HTERT RPE-1 (cell line): ENCODE measurements around the gene GASK1A.

ENCODE experiments used
- in situ Hi-C: fragments of 300-500 bp; cut with MboI; formaldehyde crosslinking; loops from 4 replicates; pipeline ENCODE4 v1.14.3; 2020; ENCODE audit warnings: low sequenced_read_pairs

GASK1A gene

DNA sequence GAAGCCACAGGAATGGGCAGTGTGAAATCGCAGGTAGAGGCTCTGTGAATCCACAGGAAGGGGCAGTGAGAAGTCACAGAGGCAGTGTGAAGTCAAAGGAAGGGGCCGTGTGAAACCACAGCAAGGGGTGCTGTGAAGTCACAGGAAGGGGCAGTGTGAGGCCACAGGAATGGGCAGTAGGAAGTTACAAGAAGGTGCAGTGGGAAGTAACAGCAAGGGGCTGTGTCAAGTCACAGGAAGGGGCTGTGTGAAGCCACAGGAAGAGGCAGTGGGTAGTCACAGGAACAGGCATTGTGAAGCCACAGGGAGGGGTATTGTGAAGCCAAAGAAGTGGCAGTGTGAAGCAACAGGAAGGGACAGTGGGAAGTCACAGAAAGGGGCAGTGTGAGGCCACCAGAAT lies 34.1 kb downstream of the GASK1A start:
- in situ Hi-C loops, result no loop called here

- in situ Hi-C loops, result no loop called here
Measured at GRCh38 chr3:43013743-43014155, 34.6 kb downstream of the GASK1A start.

DNA sequence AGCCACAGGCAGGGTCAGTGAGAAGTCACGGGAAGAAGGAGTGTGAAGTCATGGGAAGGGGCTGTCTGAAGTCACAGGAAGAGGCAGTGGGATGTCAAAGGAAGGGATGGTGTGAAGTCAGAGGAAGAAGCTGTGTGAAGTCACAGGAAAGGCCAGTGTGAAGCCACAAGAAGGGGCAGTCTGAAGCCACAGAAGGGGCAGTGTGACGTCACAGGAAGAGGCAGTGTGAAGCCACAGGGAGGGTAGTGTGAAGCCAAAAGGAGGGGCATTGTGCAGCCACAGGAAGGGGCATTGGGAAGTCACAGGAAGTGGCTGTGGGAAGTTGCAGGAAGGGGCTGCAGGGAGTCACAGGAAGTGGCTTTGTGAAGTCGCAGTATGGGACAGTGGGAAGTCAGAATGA lies 35.1 kb downstream of the GASK1A start:
- in situ Hi-C loops, result no loop called here

DNA sequence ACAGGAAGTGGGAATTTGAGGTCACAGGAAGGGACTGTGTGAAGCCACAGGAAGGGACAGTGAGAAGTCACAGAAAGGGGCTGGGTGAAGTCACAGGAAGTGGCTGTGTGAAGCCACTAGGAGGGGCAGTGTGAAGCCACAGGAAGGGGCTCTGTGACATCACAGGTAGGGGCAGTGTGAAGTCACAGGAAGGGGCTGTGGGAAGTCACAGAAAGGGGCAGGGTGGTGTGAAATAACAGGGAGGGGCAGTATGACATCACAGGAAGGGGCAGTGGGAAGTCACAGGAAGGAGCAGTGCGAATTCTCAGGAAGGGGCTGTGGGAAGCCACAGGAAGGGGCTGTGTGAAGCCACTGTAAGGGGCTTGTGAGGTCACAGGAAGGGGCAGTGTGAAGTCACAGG lies 35.8 kb downstream of the GASK1A start:
- in situ Hi-C loops, result no loop called here

DNA sequence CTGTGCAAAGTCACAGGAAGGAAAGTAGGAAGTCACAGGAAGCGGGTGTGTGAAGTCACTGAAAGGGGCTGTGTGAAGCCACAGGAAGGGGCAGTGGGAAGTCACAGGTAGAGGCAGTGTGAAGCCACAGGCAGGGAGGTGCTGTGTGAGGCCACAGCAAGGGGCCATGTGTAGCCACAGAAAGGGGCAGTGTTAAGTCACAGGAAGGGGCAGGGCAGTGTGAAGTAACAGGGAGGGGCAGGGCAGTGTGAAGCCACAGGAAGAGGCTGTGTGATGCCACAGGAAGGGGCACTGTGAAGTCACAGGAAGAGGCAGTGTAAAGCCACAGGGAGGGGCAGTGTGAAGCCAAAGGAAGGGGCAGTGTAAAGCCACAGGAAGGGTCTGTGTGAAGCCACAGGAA lies 36.5 kb downstream of the GASK1A start:
- in situ Hi-C loops, result no loop called here

DNA sequence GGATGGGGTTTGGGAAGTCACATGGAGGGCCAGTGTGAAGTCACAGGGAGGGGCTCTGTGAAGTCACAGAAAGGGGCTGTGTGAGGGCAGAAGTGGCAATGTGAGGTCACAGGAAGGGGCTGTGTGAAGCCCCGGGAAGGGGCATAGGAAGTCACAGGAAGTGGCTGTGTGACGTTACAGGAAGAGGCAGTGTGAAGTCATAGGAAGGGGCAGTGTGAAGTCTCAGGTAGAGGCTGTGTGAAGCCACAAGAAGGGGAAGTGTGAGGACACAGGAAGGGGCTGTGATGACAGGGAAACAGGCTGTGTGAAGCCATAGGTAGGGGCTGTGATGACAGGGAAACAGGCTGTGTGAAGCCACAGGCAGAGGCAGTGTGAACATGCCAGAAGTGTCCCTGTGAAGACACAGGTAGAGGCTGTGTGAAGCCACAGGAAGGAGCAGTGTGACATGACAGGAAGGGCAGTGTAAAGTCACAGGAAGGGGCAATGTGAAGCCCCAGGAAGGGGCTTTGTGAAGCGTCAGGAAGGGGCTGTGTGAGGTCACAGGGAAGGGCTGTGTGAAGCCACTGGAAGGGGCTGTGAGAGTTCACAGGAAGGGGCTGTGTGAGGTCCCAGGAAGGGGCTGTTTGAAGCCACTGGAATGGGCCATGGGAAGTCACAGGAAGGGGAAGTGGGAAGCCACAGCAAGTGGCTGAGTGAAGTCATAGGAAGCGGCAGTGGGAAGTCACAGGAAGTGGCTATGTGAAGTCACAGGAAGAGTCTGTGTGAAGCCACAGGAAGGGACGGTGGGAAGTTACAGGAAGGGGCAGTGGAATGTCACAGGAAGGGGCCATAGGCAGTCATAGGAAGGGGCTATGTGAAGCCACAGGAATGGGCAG lies 37.1 kb downstream of the GASK1A start:
- in situ Hi-C loops, result no loop called here

- in situ Hi-C loops, result no loop called here
Measured at GRCh38 chr3:43017004-43017403, 37.9 kb downstream of the GASK1A start.

DNA sequence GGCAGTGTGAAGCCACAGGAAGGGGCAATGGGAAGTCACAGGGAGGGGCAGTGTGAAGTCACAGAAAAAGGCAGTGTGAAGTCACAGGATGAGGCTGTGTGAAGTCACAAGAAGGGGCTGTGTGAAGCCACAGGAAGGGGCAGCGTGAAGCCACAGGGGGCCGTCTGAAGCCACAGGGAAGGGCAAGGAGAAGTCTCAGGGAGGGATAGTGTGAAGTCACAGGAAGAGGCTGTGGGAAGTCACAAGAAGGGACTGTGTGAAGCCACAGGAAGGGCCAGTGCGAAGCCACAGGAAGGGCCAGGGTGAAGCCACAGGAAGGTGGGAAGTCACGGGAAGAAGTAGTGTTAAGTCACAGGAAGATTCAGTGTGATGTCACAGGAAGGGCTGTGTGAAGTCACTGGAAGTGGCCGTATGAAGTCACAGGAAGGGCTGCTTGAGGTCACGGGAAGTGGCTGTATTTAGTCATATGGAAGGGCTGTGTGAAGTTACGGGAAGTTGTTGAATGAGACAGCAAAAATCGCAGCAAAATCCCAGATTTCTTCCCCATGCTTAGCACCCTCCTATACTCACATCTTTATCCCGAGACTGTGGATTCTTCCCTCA lies 38.6 kb downstream of the GASK1A start:
- in situ Hi-C loops, result no loop called here

GRCh38 chr3:43018246-43018645 lies 39.1 kb downstream of the GASK1A start:
- in situ Hi-C loops, result no loop called here

GRCh38 chr3:43019006-43019809 lies 40.1 kb downstream of the GASK1A start:
- in situ Hi-C loops, result no loop called here

- in situ Hi-C loops, result no loop called here
Measured at GRCh38 chr3:43019826-43020225, 40.7 kb downstream of the GASK1A start.

DNA sequence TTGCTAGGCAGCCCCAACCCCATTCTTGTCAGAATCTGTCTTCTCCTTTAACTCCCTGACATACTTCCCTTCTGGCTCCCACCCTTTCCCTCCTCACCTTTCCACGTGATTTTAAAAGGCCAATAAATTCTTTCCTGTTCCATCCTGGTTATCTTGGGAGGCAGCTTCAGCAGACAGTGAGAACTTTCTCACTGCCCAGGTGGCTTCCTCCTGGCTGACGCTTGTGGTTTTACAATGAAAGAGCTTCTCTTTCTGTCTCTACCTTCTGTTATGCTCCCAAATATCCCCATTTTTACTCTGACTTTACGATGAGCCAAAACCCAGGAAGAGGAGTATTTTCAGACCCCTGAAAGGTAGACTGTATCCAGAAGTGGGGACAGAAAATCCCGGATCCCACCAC lies 42.1 kb downstream of the GASK1A start:
- in situ Hi-C loops, result no loop called here

GRCh38 chr3:43022121-43022520 lies 43.0 kb downstream of the GASK1A start:
- in situ Hi-C loops, result no loop called here

DNA sequence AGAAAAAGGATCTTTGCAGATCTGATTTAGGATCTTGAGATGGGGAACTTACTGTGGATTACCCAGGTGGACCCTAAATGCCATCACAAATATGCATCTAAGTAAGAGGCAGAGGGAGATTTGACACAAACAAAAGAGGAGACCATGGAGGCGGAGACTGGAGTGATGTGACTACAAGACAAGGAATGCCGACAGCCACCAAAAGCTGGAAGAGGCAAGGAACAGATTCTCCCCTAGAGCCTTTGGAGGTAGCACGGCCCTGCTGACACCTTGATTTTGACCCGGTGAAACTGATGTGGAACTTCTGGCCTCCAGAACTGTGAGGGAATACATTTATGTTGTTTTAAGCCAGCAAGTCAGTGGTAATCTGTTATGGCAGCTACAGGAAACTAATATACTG lies 44.0 kb downstream of the GASK1A start:
- in situ Hi-C loops, result no loop called here

DNA sequence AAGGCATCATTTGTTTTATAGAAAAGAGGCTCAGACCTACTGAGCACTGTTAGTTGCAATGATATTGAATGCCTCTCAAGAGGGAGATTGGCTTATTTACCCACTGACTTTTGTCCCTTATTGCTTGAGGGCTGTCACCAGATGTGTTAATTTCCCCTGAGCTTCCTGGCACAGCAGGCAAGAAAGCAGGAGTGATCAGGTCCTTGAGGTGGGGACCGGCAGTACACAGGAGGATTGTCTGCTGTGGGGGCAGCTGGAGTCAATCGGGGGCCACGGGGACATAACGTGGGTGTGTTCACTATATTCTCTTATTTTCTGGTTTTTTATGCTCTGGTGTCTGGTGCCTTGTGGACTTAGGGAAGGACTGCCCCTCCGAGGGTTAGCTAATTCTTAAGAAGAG lies 44.6 kb downstream of the GASK1A start:
- in situ Hi-C loops, result no loop called here

DNA sequence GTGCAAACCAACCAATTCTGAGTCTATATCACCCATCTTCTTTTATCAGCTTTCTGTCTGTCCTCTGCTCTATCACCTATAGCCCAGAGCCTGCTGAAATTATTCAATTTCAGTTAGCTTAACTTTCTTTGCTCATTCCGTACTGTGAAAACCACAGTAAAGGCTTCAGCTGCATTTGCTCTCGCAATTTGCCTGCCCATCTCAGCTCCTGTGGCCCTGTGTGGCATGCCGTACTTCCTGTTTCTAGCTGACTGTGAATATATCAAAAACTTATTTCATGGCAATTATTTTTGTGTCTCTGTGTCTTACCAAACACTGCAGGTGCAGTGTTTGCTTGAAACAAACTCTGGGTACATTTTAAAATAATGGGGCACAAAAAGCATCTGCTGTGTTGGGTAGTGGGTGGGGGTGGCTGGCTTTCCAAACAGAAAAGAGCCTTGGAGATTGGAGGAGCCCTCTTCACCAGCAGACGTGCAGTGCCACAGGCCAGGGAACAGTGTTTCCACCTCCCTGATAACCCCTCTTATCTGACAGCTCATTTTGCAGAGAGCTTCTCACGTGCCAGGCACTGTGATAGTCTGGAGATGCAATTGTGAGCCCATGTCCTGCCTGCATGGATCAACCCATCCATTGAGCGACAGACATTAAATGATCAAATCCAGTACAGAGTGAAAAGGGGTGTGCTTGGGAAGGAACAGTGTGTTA lies 45.2 kb downstream of the GASK1A start:
- in situ Hi-C loops, result no loop called here

- in situ Hi-C loops, result no loop called here
Measured at GRCh38 chr3:43025423-43025822, 46.3 kb downstream of the GASK1A start.

DNA sequence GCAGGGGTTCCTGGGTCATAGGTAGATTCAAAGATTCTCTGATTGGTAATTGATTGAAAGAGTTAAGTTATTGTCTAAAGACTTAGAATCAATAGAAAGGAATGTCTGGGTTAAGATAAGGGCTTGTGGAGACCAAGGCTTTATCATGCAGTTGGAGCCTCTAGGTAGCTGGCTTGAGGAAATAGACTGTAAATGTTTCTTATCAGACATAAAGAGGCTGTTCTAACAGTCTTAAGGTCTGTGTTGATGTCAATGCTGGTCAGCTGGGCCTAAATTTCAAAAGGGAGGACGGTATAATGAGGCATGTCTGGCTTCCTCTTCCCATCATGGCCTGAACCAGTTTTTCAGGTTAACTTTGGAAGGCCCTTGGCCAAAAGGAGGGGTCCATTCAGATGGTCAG lies 48.9 kb downstream of the GASK1A start:
- in situ Hi-C loops, result no loop called here

DNA sequence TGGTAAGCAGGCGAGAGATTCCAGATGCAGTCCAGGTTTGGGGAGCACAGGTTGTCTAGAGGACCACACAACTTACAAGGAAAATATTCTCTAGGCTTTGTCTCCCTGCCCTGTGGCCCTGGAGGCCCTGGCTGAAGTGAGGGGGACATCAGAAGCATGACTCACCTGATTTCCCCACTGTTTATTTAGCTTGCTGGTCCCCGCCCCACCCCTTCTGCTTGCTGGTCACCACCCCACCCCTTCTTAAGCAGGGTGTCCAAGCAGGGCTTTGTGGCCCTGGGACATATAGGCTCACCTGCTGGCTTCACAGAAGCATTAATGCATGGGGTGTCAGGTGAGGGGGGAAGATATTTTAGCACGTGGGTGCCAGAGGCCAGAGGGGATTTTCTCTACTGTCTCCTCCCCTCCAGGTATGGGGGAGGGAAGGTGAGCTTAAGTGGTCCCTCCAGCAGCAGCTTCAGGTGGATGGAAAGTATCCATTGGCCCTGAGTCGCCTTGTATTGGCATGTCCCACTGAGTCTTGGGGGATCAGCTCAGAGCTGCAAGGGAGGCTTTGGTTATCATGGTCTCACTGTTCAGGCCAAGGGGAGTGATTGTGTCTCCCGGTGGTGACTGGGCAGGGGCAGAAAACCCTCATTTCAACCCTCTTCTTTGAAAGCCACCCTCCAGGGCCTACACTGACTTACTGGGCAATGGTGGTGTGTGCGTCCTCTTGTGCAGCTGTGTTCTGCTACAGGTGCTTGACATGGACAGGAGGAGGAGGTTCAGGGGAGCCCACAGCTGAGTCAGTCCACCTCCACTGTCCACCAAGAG lies 49.8 kb downstream of the GASK1A start:
- in situ Hi-C loops, result no loop called here
